GM12891 (cell line): ENCODE results near the gene TNFRSF25.

Experiments used
- POLR2A ChIP-seq: IDR thresholded peaks from 2 replicates; pipeline ENCODE4 v1.6.1; 2011; ENCODE audit warnings: low read depth, low read length, control low read depth
- POLR2AphosphoS5 ChIP-seq: IDR thresholded peaks from 2 replicates; pipeline ENCODE4 v1.6.1; 2011; ENCODE audit warnings: low read depth, low read length, control low read depth

DNA sequence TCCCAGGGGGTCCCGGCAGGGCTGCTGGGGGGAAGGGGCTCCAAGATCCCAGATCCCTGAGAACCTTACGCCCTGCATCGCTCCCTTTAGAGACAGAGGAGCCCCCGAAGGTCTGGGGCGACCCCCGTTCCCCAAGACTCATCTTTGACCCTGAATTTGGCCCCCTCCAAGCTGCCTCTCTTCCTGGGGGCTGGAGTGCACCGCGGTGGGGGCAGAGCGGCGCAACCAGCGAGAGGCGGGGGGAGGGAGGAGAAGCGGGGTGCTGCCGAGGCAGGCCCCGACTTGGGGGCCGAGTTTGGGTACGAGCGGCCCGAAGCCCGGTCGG is 30.9 kb upstream of the TNFRSF25 start:
- TF ChIP-seq POLR2AphosphoS5 (no peak), POLR2A (no peak)
